HepG2 (cell line): ENCODE measurements around the gene NFYB. TPM values are rescaled to one million over a fixed set of nuclear protein-coding genes. Genes with fewer than 3 reads are reported as not detected.

ENCODE experiments used
- ATAC-seq: fragments of 200-7000 bp; cut with Tn5 transposase; 3 replicates; pipeline ENCODE4 v1.9.1; 2020; ENCODE audit warnings: mild to moderate bottlenecking, moderate library complexity
- BruUV-seq: library from RNA; stranded (reverse); fragments of 400-500 nt; replicated peaks from 2 replicates; lab custom pipeline; 2021; lab: Mats Ljungman, UMichigan
- CTCF ChIA-PET: fragments of 300-600 bp; formaldehyde crosslinking; extraction: SDS; loops from one replicate; lab custom pipeline; 2021; ENCODE audit warnings: low total read pairs, inconsistent platforms, low intra/inter-chr PET ratio; lab: Yijun Ruan, JAX
- POLR2A ChIA-PET: fragments of 350-600 bp; sonication (Branson Sonifier 250); formaldehyde crosslinking; loops from one replicate; lab custom pipeline; 2020; ENCODE audit warnings: antibody characterized with exemption, inconsistent platforms; lab: Yijun Ruan, JAX
- DNase-seq: peaks from one replicate; pipeline ENCODE4 v3.0.0-alpha.2; 2015; ENCODE audit warnings: low spot score
- FAIRE-seq: peaks from 3 replicates; lab custom pipeline; 2011; peaks lifted over from hg19 to GRCh38; lab: Jason Lieb, UNC
- H2AFZ ChIP-seq: one replicate; pipeline ENCODE4 v1.6.1; 2011; ENCODE audit warnings: low read length, inconsistent platforms
- H3K27ac ChIP-seq: fragments of 300-600 bp; 3 replicates; pipeline ENCODE4 v1.8.0; 2011; ENCODE audit warnings: mixed run types, mild to moderate bottlenecking, mixed read lengths, low read length, inconsistent platforms; ENCODE audit not compliant: insufficient read depth; ENCODE audit errors: extremely low read length
- H3K27me3 ChIP-seq, 2 experiments: fragments of 200-600 bp in 1 of 2; 2 replicates in 1 of 2; 3 replicates in 1 of 2; pipeline versions ENCODE4 v1.6.0 to v1.8.0; 2011; ENCODE audit warnings: low read length in 2 of 2, mild to moderate bottlenecking in 2 of 2, moderate library complexity in 2 of 2, inconsistent platforms in 1 of 2; ENCODE audit not compliant: insufficient read depth in 2 of 2, control insufficient read depth in 1 of 2
- H3K36me3 ChIP-seq, 2 experiments: fragments of 200-600 bp in 1 of 2; replicated peaks in 1 of 2; 2 replicates in 1 of 2; 3 replicates in 1 of 2; pipeline versions ENCODE4 v1.5.1 to v1.8.0; 2011; ENCODE audit warnings: low read length in 2 of 2, inconsistent platforms in 1 of 2; ENCODE audit not compliant: insufficient read depth in 2 of 2, control insufficient read depth in 1 of 2
- H3K4me1 ChIP-seq: 2 replicates; pipeline ENCODE4 v1.5.1; 2012; ENCODE audit warnings: low read length, inconsistent platforms; ENCODE audit not compliant: insufficient read depth
- H3K4me2 ChIP-seq: 2 replicates; pipeline ENCODE4 v1.6.0; 2011; ENCODE audit warnings: low read depth, low read length, inconsistent platforms
- H3K4me3 ChIP-seq, 3 experiments: fragments of 200-600 bp in 1 of 3; sonication (generic), shearing (Covaris generic) in 1 of 3; replicated peaks in 1 of 3; 2 replicates each; pipeline ENCODE4 v1.5.1; 2011 to 2016; ENCODE audit warnings: low read length in 3 of 3, inconsistent platforms in 2 of 3, low read depth in 2 of 3, mild to moderate bottlenecking in 2 of 3, control low read depth in 1 of 3, mixed read lengths in 1 of 3; ENCODE audit not compliant: insufficient read depth in 1 of 3
- H3K79me2 ChIP-seq: one replicate; pipeline ENCODE4 v1.6.1; 2011; ENCODE audit warnings: low read length, inconsistent platforms; ENCODE audit not compliant: insufficient read depth
- H3K9ac ChIP-seq: 2 replicates; pipeline ENCODE4 v1.6.0; 2011; ENCODE audit warnings: mild to moderate bottlenecking, low read depth, low read length, inconsistent platforms; ENCODE audit not compliant: insufficient read depth
- H3K9me3 ChIP-seq: 2 replicates; pipeline ENCODE4 v1.5.1; 2012; ENCODE audit warnings: mild to moderate bottlenecking, low read length
- H4K20me1 ChIP-seq: 2 replicates; pipeline ENCODE4 v1.6.0; 2011; ENCODE audit warnings: inconsistent platforms, mild to moderate bottlenecking, low read length, moderate library complexity; ENCODE audit not compliant: insufficient read depth
- BCLAF1 ChIP-seq: fragments of 450-650 bp; IDR thresholded peaks from 2 replicates; pipeline ENCODE4 v1.6.1; 2017; ENCODE audit warnings: mild to moderate bottlenecking
- CBX2 ChIP-seq, 2 experiments: fragments of 200-600 bp in 1 of 2; sonication (generic); formaldehyde crosslinking in 1 of 2; IDR thresholded peaks; 2 replicates each; pipeline versions ENCODE4 v1.7.0 to v1.8.1; 2018 to 2022; ENCODE audit warnings: low read depth in 2 of 2, low read length in 1 of 2, mild to moderate bottlenecking in 1 of 2, missing genetic modification reagents in 1 of 2
- CC2D1A ChIP-seq: sonication (generic); formaldehyde crosslinking; IDR thresholded peaks from 2 replicates; pipeline ENCODE4 v1.8.1; 2023; ENCODE audit warnings: mild to moderate bottlenecking, missing genetic modification reagents
- CCAR2 ChIP-seq: fragments of 200-400 bp; formaldehyde crosslinking; optimal IDR thresholded peaks from 2 replicates; pipeline ENCODE3; 2018; ENCODE audit warnings: low read depth, mild to moderate bottlenecking, low read length, moderate library complexity
- GABPB1 ChIP-seq: IDR thresholded peaks from 2 replicates; pipeline ENCODE4 v1.6.1; 2016; ENCODE audit warnings: mild to moderate bottlenecking, missing genetic modification reagents, moderate library complexity, missing compliant biosample characterization
- GPN1 ChIP-seq: sonication (generic); formaldehyde crosslinking; IDR thresholded peaks from 2 replicates; pipeline ENCODE4 v1.5.1; 2020; ENCODE audit warnings: missing genetic modification reagents, borderline replicate concordance
- MBNL3 ChIP-seq: fragments of 250-450 bp; sonication (Bioruptor Pico); conservative IDR thresholded peaks from 2 replicates; pipeline ENCODE4 v1.8.0; 2022; ENCODE audit warnings: mild to moderate bottlenecking, inconsistent platforms
- PTBP1 ChIP-seq: fragments of 200-400 bp; formaldehyde crosslinking; IDR thresholded peaks from 2 replicates; pipeline ENCODE4 v1.6.1; 2018; ENCODE audit warnings: low read length, low read depth; ENCODE audit not compliant: poor library complexity, severe bottlenecking
- RELA ChIP-seq: sonication (generic); formaldehyde crosslinking; IDR thresholded peaks from 2 replicates; pipeline ENCODE4 v1.4.0; 2020; ENCODE audit warnings: missing genetic modification reagents
- TIGD3 ChIP-seq: sonication (generic); formaldehyde crosslinking; IDR thresholded peaks from 2 replicates; pipeline ENCODE4 v1.5.1; 2020; ENCODE audit warnings: mild to moderate bottlenecking, missing genetic modification reagents, borderline replicate concordance
- XRCC5 ChIP-seq: fragments of 200-400 bp; formaldehyde crosslinking; optimal IDR thresholded peaks from 2 replicates; pipeline ENCODE3; 2017; ENCODE audit warnings: mild to moderate bottlenecking, low read length
- ZNF563 ChIP-seq: sonication (generic); formaldehyde crosslinking; IDR thresholded peaks from 2 replicates; pipeline ENCODE4 v1.8.0; 2022; ENCODE audit warnings: mild to moderate bottlenecking, moderate library complexity, missing genetic modification reagents
- ZNF781 ChIP-seq: sonication (generic); formaldehyde crosslinking; IDR thresholded peaks from 2 replicates; pipeline ENCODE4 v1.5.1; 2020; ENCODE audit warnings: borderline replicate concordance, mild to moderate bottlenecking, missing genetic modification reagents; ENCODE audit errors: not compliant biosample characterization
- WGBS: methylation state at CpG from one replicate; pipeline ENCODE4 v1.1.6; 2017; ENCODE audit warnings: low lambda C conversion rate; 5-methylcytosine and 5-hydroxymethylcytosine counted together
- in situ Hi-C: cut with HindIII; loops from 2 replicates; pipeline ENCODE4 v1.10.0; 2017; ENCODE audit warnings: low pct_unique_long_range_greater_than_20kb; ENCODE audit not compliant: extremely low pct_ligation_motif_present
- intact Hi-C: fragments of 100-400 bp; cut with micrococcal nuclease; formaldehyde crosslinking; loops from one replicate; pipeline ENCODE4 v1.10.0; 2022; ENCODE audit not compliant: unreplicated experiment
- polyA plus RNA-seq, 8 experiments: library from polyadenylated mRNA; depleted of rRNA in 3 of 8; stranded (reverse) in 7 of 8; unstranded in 1 of 8; fragments of >200 nt; fragmentation: Illumina TruSeq in 4 of 8; extraction: Trizol in 4 of 8; gene quantifications; 2 replicates each; pipeline versions ENCODE4 v1.2.1 to v1.2.3, GENCODE V29; 2011 to 2016; ENCODE audit warnings: low read depth in 4 of 8, missing spikeins in 1 of 8, mixed read lengths in 1 of 8; ENCODE audit not compliant: insufficient read depth in 1 of 8
- total RNA-seq, 5 experiments: library from RNA; depleted of rRNA; stranded (reverse); fragments of >200 nt; fragmentation: Illumina TruSeq; extraction: Trizol; gene quantifications; 2 replicates each; pipeline ENCODE4 v1.2.3, GENCODE V29; 2016; ENCODE audit warnings: low read depth in 1 of 5
- TF ChIP-seq, protein P1 (sequence below), 2 experiments: sonication (generic) in 1 of 2; formaldehyde crosslinking in 1 of 2; IDR thresholded peaks; 2 replicates each; pipeline versions ENCODE4 v1.4.0 to v1.6.1; 2018 to 2020; ENCODE audit warnings: missing genetic modification reagents in 2 of 2, borderline replicate concordance in 1 of 2, low read depth in 1 of 2, mild to moderate bottlenecking in 1 of 2, missing biosample characterization in 1 of 2
- TF ChIP-seq, protein P2 (sequence below): sonication (generic); formaldehyde crosslinking; IDR thresholded peaks from 2 replicates; pipeline ENCODE4 v1.9.0; 2021; ENCODE audit warnings: missing genetic modification reagents, borderline replicate concordance

Gene NFYB
- total and polyA plus RNA-seq, 2 of the 13 experiments (the other 11 are each of a cell fraction or from before 2014, with no cell fraction given): 18.7 to 36.6 TPM

GRCh38 chr12:104122298-104122697 is 15.7 kb downstream of the NFYB start:
- H2AFZ ChIP-seq: no peak overlapping the region
- no peak overlapping the region for H3K4me3 ChIP-seq
- no peaks in the 10 kb centered on the region for H3K9me3 ChIP-seq
- in situ Hi-C loops (no loop called here), intact Hi-C loops (no loop called here)
- DNase-seq (no peak), ATAC-seq (no peak), FAIRE-seq (no peak)
- no peaks in the 10 kb centered on the region for H4K20me1 ChIP-seq
- H3K79me2 ChIP-seq: no peaks in the 10 kb centered on the region
- H3K4me2 ChIP-seq: no peak overlapping the region
- H3K4me1 ChIP-seq: no peaks in the 10 kb centered on the region
- POLR2A ChIA-PET: no interaction called here
- no peak overlapping the region for H3K27ac ChIP-seq
- WGBS: 98% methylated on average over 5 of the region's 9 CpGs
- H3K36me3 ChIP-seq: peaks cover 2 to 29% of the 10 kb centered on the region in 2 experiments; a peak in 4 of 5 replicates
- no peak overlapping the region for H3K9ac ChIP-seq
- CTCF ChIA-PET: no interaction called here
- no TSS peak for BruUV-seq
- H3K27me3 ChIP-seq: no peaks in the 10 kb centered on the region
- TF ChIP-seq, protein P1, sequence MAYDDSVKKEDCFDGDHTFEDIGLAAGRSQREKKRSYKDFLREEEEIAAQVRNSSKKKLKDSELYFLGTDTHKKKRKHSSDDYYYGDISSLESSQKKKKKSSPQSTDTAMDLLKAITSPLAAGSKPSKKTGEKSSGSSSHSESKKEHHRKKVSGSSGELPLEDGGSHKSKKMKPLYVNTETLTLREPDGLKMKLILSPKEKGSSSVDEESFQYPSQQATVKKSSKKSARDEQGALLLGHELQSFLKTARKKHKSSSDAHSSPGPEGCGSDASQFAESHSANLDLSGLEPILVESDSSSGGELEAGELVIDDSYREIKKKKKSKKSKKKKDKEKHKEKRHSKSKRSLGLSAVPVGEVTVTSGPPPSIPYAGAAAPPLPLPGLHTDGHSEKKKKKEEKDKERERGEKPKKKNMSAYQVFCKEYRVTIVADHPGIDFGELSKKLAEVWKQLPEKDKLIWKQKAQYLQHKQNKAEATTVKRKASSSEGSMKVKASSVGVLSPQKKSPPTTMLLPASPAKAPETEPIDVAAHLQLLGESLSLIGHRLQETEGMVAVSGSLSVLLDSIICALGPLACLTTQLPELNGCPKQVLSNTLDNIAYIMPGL (CRISPR knock-in tag; IDR thresholded peaks at IDR 0.05; ENCODE audit: borderline replicate concordance in 1 of 2, low read depth in 1 of 2): no peak
- TF ChIP-seq CBX2 (IDR thresholded peaks at IDR 0.05; ENCODE audit: low read depth, low read length): no peak
- no peak for TF ChIP-seq CBX2 (CRISPR knock-in tag; IDR thresholded peaks at IDR 0.05; ENCODE audit: low read depth)
- no peak for TF ChIP-seq CCAR2
- TF ChIP-seq MBNL3 (CRISPR knock-in tag): no peak
- TF ChIP-seq, protein P2, sequence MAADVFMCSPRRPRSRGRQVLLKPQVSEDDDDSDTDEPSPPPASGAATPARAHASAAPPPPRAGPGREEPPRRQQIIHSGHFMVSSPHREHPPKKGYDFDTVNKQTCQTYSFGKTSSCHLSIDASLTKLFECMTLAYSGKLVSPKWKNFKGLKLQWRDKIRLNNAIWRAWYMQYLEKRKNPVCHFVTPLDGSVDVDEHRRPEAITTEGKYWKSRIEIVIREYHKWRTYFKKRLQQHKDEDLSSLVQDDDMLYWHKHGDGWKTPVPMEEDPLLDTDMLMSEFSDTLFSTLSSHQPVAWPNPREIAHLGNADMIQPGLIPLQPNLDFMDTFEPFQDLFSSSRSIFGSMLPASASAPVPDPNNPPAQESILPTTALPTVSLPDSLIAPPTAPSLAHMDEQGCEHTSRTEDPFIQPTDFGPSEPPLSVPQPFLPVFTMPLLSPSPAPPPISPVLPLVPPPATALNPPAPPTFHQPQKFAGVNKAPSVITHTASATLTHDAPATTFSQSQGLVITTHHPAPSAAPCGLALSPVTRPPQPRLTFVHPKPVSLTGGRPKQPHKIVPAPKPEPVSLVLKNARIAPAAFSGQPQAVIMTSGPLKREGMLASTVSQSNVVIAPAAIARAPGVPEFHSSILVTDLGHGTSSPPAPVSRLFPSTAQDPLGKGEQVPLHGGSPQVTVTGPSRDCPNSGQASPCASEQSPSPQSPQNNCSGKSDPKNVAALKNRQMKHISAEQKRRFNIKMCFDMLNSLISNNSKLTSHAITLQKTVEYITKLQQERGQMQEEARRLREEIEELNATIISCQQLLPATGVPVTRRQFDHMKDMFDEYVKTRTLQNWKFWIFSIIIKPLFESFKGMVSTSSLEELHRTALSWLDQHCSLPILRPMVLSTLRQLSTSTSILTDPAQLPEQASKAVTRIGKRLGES (CRISPR knock-in tag): no peak
- TF ChIP-seq ZNF781 (CRISPR knock-in tag): no peak
- no peak for TF ChIP-seq GPN1 (CRISPR knock-in tag)
- TF ChIP-seq RELA (CRISPR knock-in tag): no peak
- no peak for TF ChIP-seq GABPB1
- no peak for TF ChIP-seq CC2D1A (CRISPR knock-in tag)
- no peak for TF ChIP-seq XRCC5
- no peak for TF ChIP-seq ZNF563 (CRISPR knock-in tag)
- no peak for TF ChIP-seq PTBP1
- TF ChIP-seq BCLAF1: no peak
- TF ChIP-seq TIGD3: no peak
